Measurements from ENCODE around the gene TXNDC11. TPM values are rescaled to one million over a fixed set of nuclear protein-coding genes. Genes with fewer than 3 reads are reported as not detected.

TXNDC11 gene
- total RNA-seq, 1 experiment from 2014 or later = 19.4 TPM

GRCh38 chr16:11660565-11660964 is 82.1 kb downstream of the TXNDC11 start:
- no peaks in the 10 kb centered on the region for H3K9me3 ChIP-seq (replicated peaks)
- no peak overlapping the region for H3K27ac ChIP-seq
- H3K36me3 ChIP-seq = no peaks in the 10 kb centered on the region
- H3K4me1 ChIP-seq = no peaks in the 10 kb centered on the region
- H3K27me3 ChIP-seq = no peaks in the 10 kb centered on the region
- no peak for DNase-seq
- H3K4me3 ChIP-seq = no peak overlapping the region

DNA sequence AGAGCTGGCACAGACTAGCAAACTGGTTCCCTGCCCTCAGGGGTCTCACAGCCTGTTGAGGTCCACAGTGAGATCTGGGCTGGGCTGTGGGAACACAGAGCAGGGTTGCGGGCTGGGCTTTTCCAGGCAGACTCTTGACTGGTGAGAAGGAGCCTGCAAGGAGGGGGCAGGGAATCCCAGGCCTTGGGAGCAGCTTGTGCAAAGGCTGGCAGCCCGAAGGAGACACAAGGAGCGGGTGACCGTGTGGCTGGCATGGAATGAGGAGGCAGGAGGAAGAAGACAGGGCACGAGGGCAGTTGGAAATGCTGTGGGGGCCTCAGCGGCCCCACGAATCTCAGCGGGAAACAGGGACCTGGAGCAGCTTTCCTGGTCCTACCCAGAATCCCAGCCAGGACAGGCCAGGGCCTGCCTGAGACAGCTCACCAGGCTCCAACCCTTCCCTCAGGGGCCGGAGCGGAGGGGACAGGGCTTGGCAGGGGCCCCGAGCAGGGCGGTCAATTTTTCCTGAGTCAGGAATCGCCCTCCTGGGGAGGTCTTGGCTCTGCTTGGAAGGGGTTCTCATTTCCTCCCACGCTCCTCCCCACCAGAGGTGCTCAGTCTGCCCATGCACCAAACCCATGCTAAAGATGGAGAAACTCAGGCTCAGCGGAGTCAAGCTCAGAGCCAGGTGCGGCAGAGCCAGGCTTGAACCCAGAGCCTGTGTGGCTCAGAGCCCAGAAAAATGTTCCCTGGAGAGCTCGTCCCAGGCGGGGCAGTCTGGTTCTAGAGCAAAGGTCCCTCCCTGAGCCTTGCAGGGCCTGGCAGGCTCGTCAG is 83.6 kb downstream of the TXNDC11 start:
- Histone ChIP-seq H3K4me1 (no peaks in the 10 kb centered on the region), H3K36me3 (no peaks in the 10 kb centered on the region), H3K9me3 (replicated peaks) (no peaks in the 10 kb centered on the region), H3K27me3 (no peaks in the 10 kb centered on the region), H3K4me3 (no peak overlapping the region), H3K27ac (no peak overlapping the region)
- DNase-seq = peak in 1 of 2 experiments; percentile 29

GRCh38 chr16:11657556-11657955 is 85.1 kb downstream of the TXNDC11 start:
- no peak overlapping the region for H3K4me3 ChIP-seq
- no peaks in the 10 kb centered on the region for H3K36me3 ChIP-seq
- no peaks in the 10 kb centered on the region for H3K27me3 ChIP-seq
- no peak for DNase-seq
- H3K4me1 ChIP-seq = no peaks in the 10 kb centered on the region
- H3K27ac ChIP-seq = no peak overlapping the region
- no peaks in the 10 kb centered on the region for H3K9me3 ChIP-seq (replicated peaks)

DNA sequence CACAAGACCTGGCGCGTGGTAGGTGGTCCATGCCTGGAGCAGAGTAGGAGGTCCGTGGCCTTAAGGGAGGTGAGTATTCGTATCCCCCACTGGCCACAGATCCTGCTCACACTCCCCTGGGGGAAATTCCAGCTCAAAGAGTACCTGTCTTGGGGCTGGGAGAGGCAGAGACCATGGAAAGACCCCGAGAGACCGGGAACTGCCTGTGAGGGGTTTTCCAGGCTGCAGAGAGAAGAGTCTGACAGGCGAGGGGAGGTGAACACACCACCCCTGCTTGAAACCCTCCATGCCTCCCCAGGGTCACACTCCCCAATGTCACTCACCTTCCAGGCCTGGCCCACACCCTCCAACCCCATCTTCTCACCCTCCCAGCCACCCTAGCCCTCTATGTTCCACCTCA is 87.0 kb downstream of the TXNDC11 start:
- Histone ChIP-seq H3K36me3 (no peaks in the 10 kb centered on the region), H3K27ac (no peak overlapping the region)

DNA sequence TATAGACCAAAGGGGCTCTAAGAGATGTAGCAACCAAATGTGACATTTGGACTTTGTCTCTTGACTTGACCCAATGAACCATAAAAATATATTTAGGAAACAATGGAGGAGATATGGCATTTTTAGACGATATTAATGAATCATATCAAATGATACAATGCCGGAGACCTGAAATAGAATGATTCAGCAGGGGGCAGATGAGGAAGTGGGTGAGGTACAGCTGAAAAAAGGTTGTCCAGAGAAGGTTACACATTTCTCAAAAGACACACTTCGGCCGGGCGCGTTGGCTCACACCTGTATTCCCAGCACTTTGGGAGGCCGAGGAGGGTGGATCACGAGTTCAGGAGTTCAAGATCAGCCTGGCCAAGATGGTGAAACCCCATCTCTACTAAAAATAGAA is 90.9 kb downstream of the TXNDC11 start:
- no peak for DNase-seq
- H3K9me3 ChIP-seq (replicated peaks) = no peaks in the 10 kb centered on the region
- H3K4me3 ChIP-seq = no peak overlapping the region
- H3K4me1 ChIP-seq = no peaks in the 10 kb centered on the region
- H3K27me3 ChIP-seq = no peaks in the 10 kb centered on the region
- no peaks in the 10 kb centered on the region for H3K36me3 ChIP-seq
- H3K27ac ChIP-seq = no peak overlapping the region

More for the DNA sequence above, 87.0 kb downstream of the TXNDC11 start:
- Histone ChIP-seq H3K27me3 (no peaks in the 10 kb centered on the region), H3K4me3 (no peak overlapping the region), H3K9me3 (replicated peaks) (no peaks in the 10 kb centered on the region), H3K4me1 (no peaks in the 10 kb centered on the region)
- DNase-seq = no peak

- Histone ChIP-seq H3K4me1 (no peaks in the 10 kb centered on the region), H3K36me3 (no peaks in the 10 kb centered on the region), H3K27ac (no peak overlapping the region), H3K4me3 (no peak overlapping the region), H3K27me3 (no peaks in the 10 kb centered on the region), H3K9me3 (replicated peaks) (no peaks in the 10 kb centered on the region)
- DNase-seq = no peak
Observed at GRCh38 chr16:11650641-11651591, 91.7 kb downstream of the TXNDC11 start.

DNA sequence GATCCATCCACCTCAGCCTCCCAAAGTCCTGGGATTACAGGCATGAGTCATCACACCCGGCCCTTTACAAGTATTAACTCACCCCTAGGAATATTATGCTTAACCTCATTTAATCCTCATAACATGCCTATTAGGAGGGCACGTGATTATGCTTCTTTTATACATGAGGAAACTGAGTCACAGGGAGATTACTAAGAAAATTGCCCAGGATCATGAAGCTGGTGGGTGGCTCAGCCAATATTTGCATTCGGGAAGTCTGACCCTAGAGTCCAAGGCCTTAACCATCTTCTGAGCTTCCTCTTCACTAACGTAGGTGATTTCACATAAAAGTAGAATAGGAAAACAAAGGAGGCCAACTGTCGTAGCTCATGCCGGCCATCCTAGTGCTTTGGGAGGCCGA is 93.4 kb downstream of the TXNDC11 start:
- no peaks in the 10 kb centered on the region for H3K27me3 ChIP-seq

DNA sequence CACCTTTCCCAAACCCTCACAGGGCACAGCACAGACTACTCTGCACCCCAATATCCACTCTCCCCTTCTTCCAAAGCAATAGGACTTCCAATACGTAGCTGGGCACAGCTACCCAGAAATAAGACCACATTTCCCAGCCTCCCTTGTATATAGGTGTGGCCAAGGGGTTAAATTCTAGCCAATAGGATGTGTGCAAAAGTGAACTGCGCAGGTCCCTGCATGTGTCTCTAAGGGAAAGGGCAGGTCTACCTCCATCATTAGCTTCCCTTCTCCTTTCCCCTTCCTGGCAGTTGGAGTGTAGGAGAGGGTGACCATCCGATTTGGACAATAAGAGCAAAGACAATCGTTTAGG is 99.9 kb downstream of the TXNDC11 start:
- H3K4me1 ChIP-seq = peaks cover 18% of the 10 kb centered on the region
- H3K4me3 ChIP-seq = no peak overlapping the region
- H3K9me3 ChIP-seq (replicated peaks) = no peaks in the 10 kb centered on the region
- H3K27ac ChIP-seq = no peak overlapping the region
- no peaks in the 10 kb centered on the region for H3K27me3 ChIP-seq
- DNase-seq = no peak
- H3K36me3 ChIP-seq = no peaks in the 10 kb centered on the region

More for the DNA sequence above, 93.4 kb downstream of the TXNDC11 start:
- Histone ChIP-seq H3K4me1 (no peaks in the 10 kb centered on the region), H3K4me3 (no peak overlapping the region), H3K9me3 (replicated peaks) (no peaks in the 10 kb centered on the region), H3K27ac (no peak overlapping the region), H3K36me3 (no peaks in the 10 kb centered on the region)
- DNase-seq = no peak

GRCh38 chr16:11640987-11641817 is 101.5 kb downstream of the TXNDC11 start:
- H3K36me3 ChIP-seq = no peaks in the 10 kb centered on the region
- peaks cover 18% of the 10 kb centered on the region for H3K4me1 ChIP-seq
- no peaks in the 10 kb centered on the region for H3K9me3 ChIP-seq (replicated peaks)
- H3K4me3 ChIP-seq = no peak overlapping the region
- no peaks in the 10 kb centered on the region for H3K27me3 ChIP-seq
- peak overlapping the region; percentile 60 for H3K27ac ChIP-seq
- DNase-seq = peak; percentile 40 to 75

- peak; percentile 87 to 92 for DNase-seq
- Histone ChIP-seq H3K36me3 (no peaks in the 10 kb centered on the region), H3K4me3 (no peak overlapping the region), H3K4me1 (peaks cover 18% of the 10 kb centered on the region), H3K27ac (peak overlapping the region; percentile 60), H3K9me3 (replicated peaks) (no peaks in the 10 kb centered on the region), H3K27me3 (no peaks in the 10 kb centered on the region)
Observed at GRCh38 chr16:11639925-11640899, 102.4 kb downstream of the TXNDC11 start.

GRCh38 chr16:11639008-11639562 is 103.6 kb downstream of the TXNDC11 start:
- no peak overlapping the region for H3K4me3 ChIP-seq
- peaks cover 18% of the 10 kb centered on the region for H3K4me1 ChIP-seq
- DNase-seq = no peak
- no peaks in the 10 kb centered on the region for H3K36me3 ChIP-seq
- H3K27me3 ChIP-seq = no peaks in the 10 kb centered on the region
- H3K9me3 ChIP-seq (replicated peaks) = no peaks in the 10 kb centered on the region
- no peak overlapping the region for H3K27ac ChIP-seq

DNA sequence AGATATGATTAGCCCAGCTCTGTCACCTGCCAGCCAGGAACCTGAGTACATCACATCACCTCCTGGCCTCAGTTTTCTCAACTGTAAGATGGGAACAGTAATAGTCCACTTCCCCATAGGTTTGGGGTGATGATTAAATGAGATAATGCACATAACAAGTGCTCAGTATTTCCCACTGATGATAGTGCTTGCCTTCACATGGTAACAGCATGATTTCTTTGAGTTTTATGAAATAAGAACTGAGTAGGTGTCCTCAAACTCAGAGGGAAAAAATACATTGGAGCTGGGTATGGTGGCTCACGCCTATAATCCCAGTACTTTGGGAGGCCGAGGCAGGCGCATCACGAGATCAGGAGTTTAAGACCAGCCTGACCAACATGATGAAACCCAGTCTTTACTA is 104.5 kb downstream of the TXNDC11 start:
- no peaks in the 10 kb centered on the region for H3K27me3 ChIP-seq
- H3K36me3 ChIP-seq = no peaks in the 10 kb centered on the region
- H3K27ac ChIP-seq = no peak overlapping the region
- H3K4me3 ChIP-seq = no peak overlapping the region
- DNase-seq = no peak
- peaks cover 18% of the 10 kb centered on the region for H3K4me1 ChIP-seq
- H3K9me3 ChIP-seq (replicated peaks) = no peaks in the 10 kb centered on the region

DNA sequence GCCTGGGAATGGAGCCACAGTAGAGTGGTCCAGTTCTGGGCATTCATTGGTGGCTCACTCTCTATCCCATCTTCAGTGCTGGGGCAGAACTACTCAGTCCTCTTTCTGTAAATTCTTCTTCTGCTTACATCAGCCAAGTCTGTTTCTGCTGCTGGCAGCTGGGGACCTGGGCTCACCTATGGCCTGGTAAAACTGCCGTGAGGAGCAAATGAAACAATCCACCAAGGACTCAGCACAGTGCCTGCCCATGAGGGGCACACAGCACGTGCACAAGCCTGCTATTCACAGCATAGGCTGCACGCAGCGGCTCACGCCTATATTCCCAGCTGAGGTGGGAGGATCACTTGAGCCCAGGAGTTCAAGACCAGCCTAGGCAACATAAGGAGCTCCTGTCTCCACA is 105.3 kb downstream of the TXNDC11 start:
- H3K36me3 ChIP-seq = no peaks in the 10 kb centered on the region
- no peak overlapping the region for H3K27ac ChIP-seq

More for the DNA sequence above, 105.3 kb downstream of the TXNDC11 start:
- H3K4me1 ChIP-seq = peaks cover 18% of the 10 kb centered on the region
- H3K4me3 ChIP-seq = no peak overlapping the region
- no peaks in the 10 kb centered on the region for H3K27me3 ChIP-seq
- no peaks in the 10 kb centered on the region for H3K9me3 ChIP-seq (replicated peaks)
- DNase-seq = no peak

Data from SJCRH30 (cell line).